Neural cell (in vitro differentiated cells): ENCODE results near the gene KIAA2012. TPM values are rescaled to one million over a fixed set of nuclear protein-coding genes. Genes with fewer than 3 reads are reported as not detected.

ENCODE experiments used
- H2AFZ ChIP-seq: fragments of 200-600, 300-800 bp; sonication (generic), shearing (Covaris generic); 2 replicates; pipeline ENCODE4 v1.6.0; 2014; ENCODE audit warnings: low read depth, mild to moderate bottlenecking, antibody characterized with exemption, low read length, moderate library complexity
- H3F3A ChIP-seq: fragments of 200-600 bp; shearing (Covaris generic); 2 replicates; pipeline ENCODE4 v1.6.1; 2016; ENCODE audit warnings: mild to moderate bottlenecking, moderate library complexity, mixed read lengths, antibody characterized with exemption, low read length; ENCODE audit not compliant: insufficient read depth, poor library complexity, severe bottlenecking
- H3K27ac ChIP-seq: fragments of 200-600, 300-800 bp; sonication (generic), shearing (Covaris generic); 2 replicates; pipeline ENCODE4 v1.5.1; 2014; ENCODE audit warnings: mild to moderate bottlenecking, low read length, moderate library complexity
- H3K27me3 ChIP-seq: fragments of 300-800, 200-600 bp; sonication (generic), shearing (Covaris generic); 2 replicates; pipeline ENCODE4 v1.6.0; 2014; ENCODE audit warnings: mild to moderate bottlenecking, low read depth, low read length, moderate library complexity; ENCODE audit not compliant: insufficient read depth
- H3K36me3 ChIP-seq: fragments of 300-800, 200-600 bp; sonication (generic), shearing (Covaris generic); 2 replicates; pipeline ENCODE4 v1.5.1; 2014; ENCODE audit warnings: mild to moderate bottlenecking, antibody characterized with exemption, low read length, moderate library complexity; ENCODE audit not compliant: insufficient read depth
- H3K4me2 ChIP-seq: fragments of 300-800, 200-600 bp; sonication (generic), shearing (Covaris generic); 2 replicates; pipeline ENCODE4 v1.6.0; 2014; ENCODE audit warnings: mild to moderate bottlenecking, low read length
- H3K4me3 ChIP-seq: fragments of 300-800, 200-600 bp; sonication (generic), shearing (Covaris generic); 2 replicates; pipeline ENCODE4 v1.5.1; 2014; ENCODE audit warnings: mild to moderate bottlenecking, low read length, moderate library complexity
- H3K79me2 ChIP-seq: fragments of 200-600 bp; shearing (Covaris generic); replicated peaks from 2 replicates; pipeline ENCODE4 v1.6.0; 2014; ENCODE audit warnings: mild to moderate bottlenecking, low read length, moderate library complexity; ENCODE audit not compliant: insufficient read depth
- H3K9ac ChIP-seq: fragments of 300-800, 200-600 bp; sonication (generic), shearing (Covaris generic); 2 replicates; pipeline ENCODE4 v1.6.1; 2016; ENCODE audit warnings: mild to moderate bottlenecking, low read length, mixed read lengths
- H3K9me2 ChIP-seq: fragments of 200-600 bp; shearing (Covaris generic); 2 replicates; pipeline ENCODE4 v1.6.1; 2016; ENCODE audit warnings: mild to moderate bottlenecking, low read length, mixed read lengths; ENCODE audit not compliant: insufficient read depth
- H3K9me3 ChIP-seq: fragments of 200-600, 300-800 bp; sonication (generic), shearing (Covaris generic); 2 replicates; pipeline ENCODE4 v1.6.1; 2016; ENCODE audit warnings: mild to moderate bottlenecking, mixed run types, low read length, moderate library complexity, mixed read lengths
- H4K20me1 ChIP-seq: fragments of 200-600 bp; shearing (Covaris generic); 2 replicates; pipeline ENCODE4 v1.6.1; 2016; ENCODE audit warnings: mild to moderate bottlenecking, mixed run types; ENCODE audit not compliant: insufficient read depth
- CTCF ChIP-seq: fragments of 450-650 bp; IDR thresholded peaks from 2 replicates; pipeline ENCODE4 v1.5.1; 2014; ENCODE audit warnings: antibody characterized with exemption, mild to moderate bottlenecking, moderate library complexity; ENCODE audit not compliant: poor library complexity, severe bottlenecking
- EP300 ChIP-seq: fragments of 450-650 bp; conservative IDR thresholded peaks from 2 replicates; pipeline ENCODE4 v1.6.1; 2014; ENCODE audit warnings: antibody characterized with exemption, mild to moderate bottlenecking, moderate library complexity; ENCODE audit not compliant: poor library complexity, severe bottlenecking
- EZH2 ChIP-seq: fragments of 200-600, 300-800 bp; shearing (Covaris generic), sonication (generic); IDR thresholded peaks from 2 replicates; pipeline ENCODE4 v1.6.1; 2014; ENCODE audit warnings: antibody characterized with exemption, low read length, borderline replicate concordance, mild to moderate bottlenecking; ENCODE audit not compliant: insufficient read depth, poor library complexity, severe bottlenecking
- MXI1 ChIP-seq: fragments of 450-650 bp; conservative IDR thresholded peaks from 2 replicates; pipeline ENCODE4 v1.6.1; 2014; ENCODE audit warnings: antibody characterized with exemption, mild to moderate bottlenecking; ENCODE audit not compliant: poor library complexity, severe bottlenecking
- POLR2AphosphoS5 ChIP-seq: IDR thresholded peaks from 2 replicates; pipeline ENCODE4 v1.6.1; 2012
- RAD21 ChIP-seq: fragments of 450-650 bp; conservative IDR thresholded peaks from 2 replicates; pipeline ENCODE4 v1.6.1; 2014; ENCODE audit warnings: antibody characterized with exemption, mild to moderate bottlenecking, moderate library complexity
- REST ChIP-seq: IDR thresholded peaks from 2 replicates; pipeline ENCODE4 v1.6.1; 2012; ENCODE audit warnings: borderline replicate concordance
- SMC3 ChIP-seq: fragments of 450-650 bp; conservative IDR thresholded peaks from 2 replicates; pipeline ENCODE4 v1.6.1; 2014; ENCODE audit warnings: antibody characterized with exemption, mild to moderate bottlenecking, moderate library complexity; ENCODE audit not compliant: poor library complexity
- TAF1 ChIP-seq: IDR thresholded peaks from 2 replicates; pipeline ENCODE4 v1.6.1; 2012; ENCODE audit warnings: low read depth
- polyA plus RNA-seq: library from polyadenylated mRNA; depleted of rRNA; stranded (reverse); fragments of >200 nt; gene quantifications from 2 replicates; pipeline ENCODE4 v1.2.3, GENCODE V29; 2014

Gene KIAA2012
- polyA plus RNA-seq, 1 donor from 2014 or later: not detected

- Histone ChIP-seq H3K4me2 (no peak overlapping the region), H3K27ac (no peak overlapping the region)
These were observed 11.2 kb downstream of the KIAA2012 start for GRCh38 chr2:202084265-202084664.

DNA sequence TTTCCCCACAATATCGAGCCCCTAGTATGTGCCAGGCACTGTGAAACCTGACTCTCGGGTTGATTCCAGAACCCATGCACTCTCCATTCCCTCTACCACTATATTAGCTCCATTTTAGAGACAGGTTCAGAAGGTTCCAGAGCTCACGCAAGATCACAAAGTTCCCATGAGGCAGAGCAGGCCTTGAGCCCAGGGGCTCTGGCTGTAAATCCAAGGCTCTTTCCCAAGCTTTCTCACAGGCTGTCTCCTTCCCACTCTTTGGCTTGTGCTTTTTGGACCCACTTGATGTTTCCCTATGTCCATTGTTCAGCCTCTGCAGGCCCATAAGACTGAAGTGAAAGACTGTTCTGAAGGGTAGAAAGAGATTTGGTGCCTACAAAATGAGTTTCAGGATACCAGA, 15.7 kb downstream of the KIAA2012 start:
- no peak overlapping the region for H2AFZ ChIP-seq
- no peak overlapping the region for H3K4me3 ChIP-seq
- no peak overlapping the region for H3K9ac ChIP-seq
- no peaks in the 10 kb centered on the region for H3K36me3 ChIP-seq
- no peak overlapping the region for H3K4me2 ChIP-seq
- no peaks in the 10 kb centered on the region for H4K20me1 ChIP-seq
- H3K27ac ChIP-seq: no peak overlapping the region
- H3K9me3 ChIP-seq: no peaks in the 10 kb centered on the region
- H3K79me2 ChIP-seq: no peaks in the 10 kb centered on the region
- no peaks in the 10 kb centered on the region for H3F3A ChIP-seq
- H3K27me3 ChIP-seq: no peaks in the 10 kb centered on the region
- TF ChIP-seq SMC3 (no peak), CTCF (no peak), RAD21 (no peak), TAF1 (no peak), EP300 (no peak), EZH2 (no peak)
- H3K9me2 ChIP-seq: no peaks in the 10 kb centered on the region

More at GRCh38 chr2:202084265-202084664, 11.2 kb downstream of the KIAA2012 start:
- Histone ChIP-seq H3K36me3 (no peaks in the 10 kb centered on the region), H3F3A (no peaks in the 10 kb centered on the region), H3K9ac (no peak overlapping the region), H2AFZ (no peak overlapping the region), H3K9me2 (no peaks in the 10 kb centered on the region), H4K20me1 (no peaks in the 10 kb centered on the region), H3K27me3 (no peaks in the 10 kb centered on the region), H3K9me3 (no peaks in the 10 kb centered on the region), H3K4me3 (no peak overlapping the region), H3K79me2 (no peaks in the 10 kb centered on the region)
- TF ChIP-seq EP300: no peak
- no peak for TF ChIP-seq REST
- TF ChIP-seq POLR2AphosphoS5: no peak
- TF ChIP-seq SMC3: no peak
- no peak for TF ChIP-seq EZH2
- TF ChIP-seq TAF1: no peak
- no peak for TF ChIP-seq MXI1
- TF ChIP-seq CTCF: no peak
- TF ChIP-seq RAD21: no peak
